HEK293 (cell line): ENCODE data around the gene USP12.
A peak's percentile ranks its signal among the peaks of the same experiment; 100 is the strongest.

Experiments
- ATF2 ChIP-seq: fragments of 450-650 bp; formaldehyde crosslinking; IDR thresholded peaks from 2 replicates; pipeline ENCODE4 v1.5.1; 2016; ENCODE audit warnings: missing biosample characterization, missing genetic modification characterization, low read depth
- BCL11A ChIP-seq: fragments of 450-650 bp; formaldehyde crosslinking; IDR thresholded peaks from 2 replicates; pipeline ENCODE4 v1.5.1; 2016; ENCODE audit warnings: low read depth, missing biosample characterization, missing genetic modification characterization
- CTCF ChIP-seq: fragments of 450-650 bp; formaldehyde crosslinking; IDR thresholded peaks from 2 replicates; pipeline ENCODE4 v1.5.1; 2016; ENCODE audit warnings: missing biosample characterization, missing genetic modification characterization
- IKZF3 ChIP-seq: fragments of 450-650 bp; IDR thresholded peaks from 2 replicates; pipeline ENCODE4 v1.5.0; 2018; ENCODE audit warnings: missing biosample characterization, mild to moderate bottlenecking, missing genetic modification characterization, moderate library complexity
- INSM2 ChIP-seq: fragments of 450-650 bp; formaldehyde crosslinking; IDR thresholded peaks from 2 replicates; pipeline ENCODE4 v1.5.1; 2016; ENCODE audit warnings: missing biosample characterization, missing genetic modification characterization
- KLF1 ChIP-seq: fragments of 450-650 bp; formaldehyde crosslinking; IDR thresholded peaks from 2 replicates; pipeline ENCODE4 v1.5.1; 2016; ENCODE audit warnings: missing biosample characterization, missing genetic modification characterization
- KLF16 ChIP-seq: fragments of 450-650 bp; formaldehyde crosslinking; IDR thresholded peaks from 2 replicates; pipeline ENCODE4 v1.5.1; 2017; ENCODE audit warnings: missing biosample characterization, missing genetic modification characterization
- MZF1 ChIP-seq: fragments of 450-650 bp; formaldehyde crosslinking; IDR thresholded peaks from 2 replicates; pipeline ENCODE4 v1.5.1; 2017; ENCODE audit warnings: missing biosample characterization, missing genetic modification characterization, borderline replicate concordance
- PATZ1 ChIP-seq: fragments of 450-650 bp; formaldehyde crosslinking; IDR thresholded peaks from 2 replicates; pipeline ENCODE4 v1.5.1; 2016; ENCODE audit warnings: missing biosample characterization, missing genetic modification characterization
- PRDM1 ChIP-seq: fragments of 450-650 bp; formaldehyde crosslinking; IDR thresholded peaks from 2 replicates; pipeline ENCODE4; 2016; ENCODE audit warnings: missing biosample characterization, missing genetic modification characterization
- ZBTB44 ChIP-seq: fragments of 450-650 bp; IDR thresholded peaks from 2 replicates; pipeline ENCODE4 v1.5.1; 2018; ENCODE audit warnings: missing biosample characterization, mild to moderate bottlenecking, missing genetic modification characterization
- ZBTB6 ChIP-seq: fragments of 450-650 bp; formaldehyde crosslinking; IDR thresholded peaks from 2 replicates; pipeline ENCODE4 v1.5.1; 2017; ENCODE audit warnings: missing biosample characterization, missing genetic modification characterization
- ZEB2 ChIP-seq: fragments of 450-650 bp; formaldehyde crosslinking; IDR thresholded peaks from 2 replicates; pipeline ENCODE4 v1.5.1; 2016; ENCODE audit warnings: missing biosample characterization, missing genetic modification characterization
- ZFHX2 ChIP-seq: fragments of 450-650 bp; formaldehyde crosslinking; conservative IDR thresholded peaks from 2 replicates; pipeline ENCODE4 v1.5.1; 2016; ENCODE audit warnings: missing biosample characterization, missing genetic modification characterization
- ZNF18 ChIP-seq: fragments of 450-650 bp; formaldehyde crosslinking; IDR thresholded peaks from 2 replicates; pipeline ENCODE4 v1.5.1; 2016; ENCODE audit warnings: missing biosample characterization, missing genetic modification characterization
- ZNF23 ChIP-seq: fragments of 450-650 bp; formaldehyde crosslinking; IDR thresholded peaks from 2 replicates; pipeline ENCODE4 v1.5.1; 2016; ENCODE audit warnings: missing biosample characterization, missing genetic modification characterization, borderline replicate concordance
- ZNF335 ChIP-seq: fragments of 450-650 bp; formaldehyde crosslinking; conservative IDR thresholded peaks from 2 replicates; pipeline ENCODE4 v1.5.1; 2016; ENCODE audit warnings: missing biosample characterization, missing genetic modification characterization
- ZNF529 ChIP-seq: fragments of 450-650 bp; formaldehyde crosslinking; IDR thresholded peaks from 2 replicates; pipeline ENCODE4 v1.5.1; 2017; ENCODE audit warnings: missing genetic modification characterization, missing biosample characterization; ENCODE audit not compliant: insufficient replicate concordance
- ZNF658 ChIP-seq: fragments of 450-650 bp; formaldehyde crosslinking; IDR thresholded peaks from 2 replicates; pipeline ENCODE4; 2016; ENCODE audit warnings: missing biosample characterization, missing genetic modification characterization
- ZNF701 ChIP-seq: fragments of 450-650 bp; formaldehyde crosslinking; IDR thresholded peaks from 2 replicates; pipeline ENCODE4 v1.5.1; 2016; ENCODE audit warnings: missing biosample characterization, missing genetic modification characterization
- ZNF704 ChIP-seq: fragments of 450-650 bp; formaldehyde crosslinking; IDR thresholded peaks from 2 replicates; pipeline ENCODE4 v1.5.1; 2016; ENCODE audit warnings: missing biosample characterization, missing genetic modification characterization
- ZNF837 ChIP-seq: fragments of 450-650 bp; formaldehyde crosslinking; IDR thresholded peaks from 2 replicates; pipeline ENCODE4 v1.5.1; 2016; ENCODE audit warnings: missing biosample characterization, missing genetic modification characterization
- ZSCAN16 ChIP-seq: fragments of 450-650 bp; formaldehyde crosslinking; IDR thresholded peaks from 2 replicates; pipeline ENCODE4 v1.5.1; 2016; ENCODE audit warnings: missing biosample characterization, missing genetic modification characterization
- ZSCAN23 ChIP-seq: fragments of 450-650 bp; formaldehyde crosslinking; IDR thresholded peaks from 2 replicates; pipeline ENCODE4 v1.5.1; 2016; ENCODE audit warnings: missing biosample characterization, missing genetic modification characterization
- ZSCAN5A ChIP-seq: fragments of 450-650 bp; formaldehyde crosslinking; IDR thresholded peaks from 2 replicates; pipeline ENCODE4 v1.5.1; 2016; ENCODE audit warnings: missing biosample characterization, missing genetic modification characterization

The USP12 gene

GRCh38 chr13:27171827-27172494 is 350 bp upstream of the USP12 start (continued):
- TF ChIP-seq ZFHX2 (tag by site-specific recombination) (peak; percentile 94), ZSCAN16 (tag by site-specific recombination) (no peak), BCL11A (tag by site-specific recombination) (no peak), INSM2 (tag by site-specific recombination) (no peak), ZBTB44 (no peak), ZNF701 (no peak), KLF1 (tag by site-specific recombination) (peak; percentile 39; the same call in 1 of the 2 replicates), ZNF704 (no peak), ZNF529 (tag by site-specific recombination) (no peak), ZEB2 (tag by site-specific recombination) (peak; percentile 60; the same call in 1 of the 2 replicates), MZF1 (tag by site-specific recombination) (no peak), ZNF18 (no peak), ZSCAN5A (no peak), ATF2 (no peak), ZSCAN23 (tag by site-specific recombination) (no peak), CTCF (tag by site-specific recombination) (peak; percentile 39; the same call in 1 of the 2 replicates), ZBTB6 (tag by site-specific recombination) (peak; percentile 39; the same call in 1 of the 2 replicates), ZNF658 (tag by site-specific recombination) (no peak), KLF16 (0 out of 2 replicates have a peak, but pooled peaks have one; percentile 18), PRDM1 (tag by site-specific recombination) (no peak), PATZ1 (tag by site-specific recombination) (peak; percentile 85), IKZF3 (no peak), ZNF837 (tag by site-specific recombination) (no peak), ZNF23 (no peak), ZNF335 (tag by site-specific recombination) (peak; percentile 83)
